Measurements from ENCODE around the gene S100A5.

The S100A5 gene

DNA sequence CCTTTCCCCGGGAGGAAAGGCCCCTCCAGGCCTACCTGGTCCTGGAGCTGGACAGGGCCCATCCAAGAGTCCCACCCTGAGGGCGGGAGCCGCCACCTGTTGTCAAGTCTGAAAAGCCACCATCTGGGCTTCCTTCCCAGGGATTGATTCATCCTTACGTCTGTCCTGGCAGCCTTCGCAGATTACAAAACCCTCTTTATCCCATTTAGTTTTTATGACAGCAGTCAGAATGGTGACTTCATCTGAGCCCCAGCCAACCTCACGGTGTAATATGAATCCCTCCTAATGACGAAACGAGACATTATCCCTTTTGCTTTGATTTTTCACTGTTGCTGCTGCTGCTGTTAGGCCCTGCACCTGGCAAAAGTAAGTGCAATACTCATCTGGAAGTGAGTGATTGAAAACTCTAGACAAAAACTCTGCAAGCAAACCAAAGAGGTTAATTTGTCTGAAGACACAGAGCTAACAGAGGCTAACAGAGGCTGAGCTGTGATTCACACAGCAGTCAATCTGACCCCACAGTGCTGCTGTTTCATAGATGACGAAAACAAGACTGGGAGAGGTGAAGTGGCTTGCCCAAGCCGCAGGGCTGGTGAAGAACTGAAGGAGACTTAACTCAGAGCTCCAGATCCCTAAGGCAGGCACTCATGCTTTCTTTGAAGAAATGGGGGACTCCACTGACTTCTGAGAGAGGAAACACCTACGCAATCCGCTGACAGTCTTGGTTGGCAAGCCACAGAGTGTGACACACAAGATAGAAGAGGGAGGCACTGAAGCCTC lies 50.3 kb downstream of the S100A5 start:
- H3K9me3 ChIP-seq (replicated peaks; ENCODE audit: insufficient read depth, low read length), result no peaks in the 10 kb centered on the region
- no peak for DNase-seq
- no peak overlapping the region for H3K4me2 ChIP-seq (ENCODE audit: low read depth, low read length)
- no peaks in the 10 kb centered on the region for H3K36me3 ChIP-seq (replicated peaks; ENCODE audit: insufficient read depth, low read length)
- no peak overlapping the region for H3K4me3 ChIP-seq (ENCODE audit: low read length)
- no peak overlapping the region for H2AFZ ChIP-seq (ENCODE audit: low read length)
- H3K27ac ChIP-seq (ENCODE audit: low read length), result no peak overlapping the region
- no peaks in the 10 kb centered on the region for H3F3A ChIP-seq (ENCODE audit: insufficient read depth, low read length)
- no peaks in the 10 kb centered on the region for H4K20me1 ChIP-seq (ENCODE audit: insufficient read depth, low read length)
- no peaks in the 10 kb centered on the region for H3K9me2 ChIP-seq (replicated peaks; ENCODE audit: insufficient read depth, low read length)
- no peak for TF ChIP-seq EZH2phosphoT487 (IDR thresholded peaks at IDR 0.05; ENCODE audit: low read length)
- TF ChIP-seq EZH2 (optimal IDR thresholded peaks at IDR 0.05; ENCODE audit: low read depth, low read length), result no peak
- TF ChIP-seq, protein P1, sequence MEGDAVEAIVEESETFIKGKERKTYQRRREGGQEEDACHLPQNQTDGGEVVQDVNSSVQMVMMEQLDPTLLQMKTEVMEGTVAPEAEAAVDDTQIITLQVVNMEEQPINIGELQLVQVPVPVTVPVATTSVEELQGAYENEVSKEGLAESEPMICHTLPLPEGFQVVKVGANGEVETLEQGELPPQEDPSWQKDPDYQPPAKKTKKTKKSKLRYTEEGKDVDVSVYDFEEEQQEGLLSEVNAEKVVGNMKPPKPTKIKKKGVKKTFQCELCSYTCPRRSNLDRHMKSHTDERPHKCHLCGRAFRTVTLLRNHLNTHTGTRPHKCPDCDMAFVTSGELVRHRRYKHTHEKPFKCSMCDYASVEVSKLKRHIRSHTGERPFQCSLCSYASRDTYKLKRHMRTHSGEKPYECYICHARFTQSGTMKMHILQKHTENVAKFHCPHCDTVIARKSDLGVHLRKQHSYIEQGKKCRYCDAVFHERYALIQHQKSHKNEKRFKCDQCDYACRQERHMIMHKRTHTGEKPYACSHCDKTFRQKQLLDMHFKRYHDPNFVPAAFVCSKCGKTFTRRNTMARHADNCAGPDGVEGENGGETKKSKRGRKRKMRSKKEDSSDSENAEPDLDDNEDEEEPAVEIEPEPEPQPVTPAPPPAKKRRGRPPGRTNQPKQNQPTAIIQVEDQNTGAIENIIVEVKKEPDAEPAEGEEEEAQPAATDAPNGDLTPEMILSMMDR (IDR thresholded peaks at IDR 0.05; ENCODE audit: low read length), result no peak
- H3K9ac ChIP-seq (ENCODE audit: low read length), result no peak overlapping the region
- H3K4me1 ChIP-seq (ENCODE audit: low read length), result no peaks in the 10 kb centered on the region
- no peaks in the 10 kb centered on the region for H3K27me3 ChIP-seq (replicated peaks; ENCODE audit: insufficient read depth, low read length)
- no peaks in the 10 kb centered on the region for H3K79me2 ChIP-seq (ENCODE audit: low read length)

DNA sequence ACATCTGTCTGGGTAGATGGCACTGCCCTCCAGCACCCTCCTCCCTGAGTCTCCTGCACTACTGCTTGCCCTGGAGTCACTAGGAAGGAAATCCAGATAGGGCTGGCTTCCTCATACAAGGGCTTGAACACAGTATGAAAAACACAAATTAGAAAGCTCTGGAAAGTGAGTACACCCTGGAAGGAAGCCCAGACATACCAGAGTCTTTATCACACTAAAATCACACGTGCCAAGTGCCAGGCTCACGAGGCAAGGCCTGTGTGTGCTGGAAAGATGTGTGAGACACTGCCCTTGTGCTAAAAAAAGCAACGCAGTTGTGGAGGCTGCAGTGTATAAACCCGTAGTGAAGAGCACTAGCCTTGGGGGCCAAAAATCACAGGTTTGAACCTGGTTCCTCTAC lies 52.0 kb downstream of the S100A5 start:
- no peak overlapping the region for H3K9ac ChIP-seq (ENCODE audit: low read length)
- no peaks in the 10 kb centered on the region for H3K9me2 ChIP-seq (replicated peaks; ENCODE audit: insufficient read depth, low read length)
- no peaks in the 10 kb centered on the region for H3K79me2 ChIP-seq (ENCODE audit: low read length)
- no peaks in the 10 kb centered on the region for H4K20me1 ChIP-seq (ENCODE audit: insufficient read depth, low read length)
- H3K4me1 ChIP-seq (ENCODE audit: low read length), result no peaks in the 10 kb centered on the region
- H3K27me3 ChIP-seq (replicated peaks; ENCODE audit: insufficient read depth, low read length), result no peaks in the 10 kb centered on the region
- H2AFZ ChIP-seq (ENCODE audit: low read length), result no peak overlapping the region
- no peak for TF ChIP-seq EZH2 (optimal IDR thresholded peaks at IDR 0.05; ENCODE audit: low read depth, low read length)
- TF ChIP-seq, protein P1 (IDR thresholded peaks at IDR 0.05; ENCODE audit: low read length), result no peak
- no peak for TF ChIP-seq EZH2phosphoT487 (IDR thresholded peaks at IDR 0.05; ENCODE audit: low read length)
- no peaks in the 10 kb centered on the region for H3K36me3 ChIP-seq (replicated peaks; ENCODE audit: insufficient read depth, low read length)
- H3K4me3 ChIP-seq (ENCODE audit: low read length), result no peak overlapping the region
- no peaks in the 10 kb centered on the region for H3K9me3 ChIP-seq (replicated peaks; ENCODE audit: insufficient read depth, low read length)
- H3F3A ChIP-seq (ENCODE audit: insufficient read depth, low read length), result no peaks in the 10 kb centered on the region
- DNase-seq, result no peak
- no peak overlapping the region for H3K27ac ChIP-seq (ENCODE audit: low read length)
- H3K4me2 ChIP-seq (ENCODE audit: low read depth, low read length), result no peak overlapping the region

DNA sequence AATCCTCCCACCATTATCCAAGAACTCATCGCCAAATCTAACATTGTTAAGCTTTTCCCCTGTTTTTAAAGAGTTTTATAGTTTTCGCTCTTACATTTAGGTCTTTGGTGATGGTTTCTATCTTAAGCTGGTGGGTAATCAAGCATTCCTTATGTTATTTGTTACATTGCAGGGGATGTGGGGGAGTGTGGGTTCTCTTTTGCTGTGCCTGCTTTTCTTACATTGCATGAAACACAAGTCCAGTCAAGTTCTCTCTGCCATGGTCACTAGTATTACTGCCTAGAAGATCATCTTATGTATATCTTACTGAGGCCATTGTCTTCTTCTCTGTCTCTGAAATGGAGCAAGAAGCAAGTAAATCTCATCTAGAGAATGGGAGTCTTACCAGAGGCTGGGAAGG lies 53.0 kb downstream of the S100A5 start:
- H3K4me2 ChIP-seq (ENCODE audit: low read depth, low read length), result no peak overlapping the region
- H3K79me2 ChIP-seq (ENCODE audit: low read length), result no peaks in the 10 kb centered on the region
- no peak overlapping the region for H3K27ac ChIP-seq (ENCODE audit: low read length)
- H4K20me1 ChIP-seq (ENCODE audit: insufficient read depth, low read length), result no peaks in the 10 kb centered on the region
- H3K4me3 ChIP-seq (ENCODE audit: low read length), result no peak overlapping the region
- H3K36me3 ChIP-seq (replicated peaks; ENCODE audit: insufficient read depth, low read length), result no peaks in the 10 kb centered on the region
- H2AFZ ChIP-seq (ENCODE audit: low read length), result no peak overlapping the region
- H3F3A ChIP-seq (ENCODE audit: insufficient read depth, low read length), result no peaks in the 10 kb centered on the region
- no peaks in the 10 kb centered on the region for H3K27me3 ChIP-seq (replicated peaks; ENCODE audit: insufficient read depth, low read length)
- DNase-seq, result no peak
- no peaks in the 10 kb centered on the region for H3K9me2 ChIP-seq (replicated peaks; ENCODE audit: insufficient read depth, low read length)
- no peak overlapping the region for H3K9ac ChIP-seq (ENCODE audit: low read length)
- no peak for TF ChIP-seq EZH2 (optimal IDR thresholded peaks at IDR 0.05; ENCODE audit: low read depth, low read length)
- no peak for TF ChIP-seq EZH2phosphoT487 (IDR thresholded peaks at IDR 0.05; ENCODE audit: low read length)
- TF ChIP-seq, protein P1 (IDR thresholded peaks at IDR 0.05; ENCODE audit: low read length), result no peak
- no peaks in the 10 kb centered on the region for H3K4me1 ChIP-seq (ENCODE audit: low read length)
- H3K9me3 ChIP-seq (replicated peaks; ENCODE audit: insufficient read depth, low read length), result no peaks in the 10 kb centered on the region

Data from MM.1S (cell line).